BE2C (cell line): ENCODE measurements around the gene WWOX.

ENCODE experiments used
- DNase-seq: peaks from one replicate; pipeline ENCODE4 v3.0.0-alpha.2; 2020
- H3K27me3 ChIP-seq: fragments of 250-450 bp; sonication (Bioruptor Pico); 2 replicates; pipeline ENCODE4 v1.5.1; 2020; ENCODE audit warnings: mild to moderate bottlenecking
- H3K36me3 ChIP-seq: fragments of 250-450 bp; sonication (Bioruptor Pico); 2 replicates; pipeline ENCODE4 v1.5.1; 2020; ENCODE audit warnings: mild to moderate bottlenecking
- H3K4me1 ChIP-seq: fragments of 250-450 bp; sonication (Bioruptor Pico); 2 replicates; pipeline ENCODE4 v1.5.1; 2020
- H3K4me3 ChIP-seq: 2 replicates; pipeline ENCODE4 v1.5.1; 2011; ENCODE audit warnings: low read depth, low read length
- H3K9me3 ChIP-seq: fragments of 250-450 bp; sonication (Bioruptor Pico); 2 replicates; pipeline ENCODE4 v1.5.1; 2020
- TF ChIP-seq, protein P1 (sequence below): IDR thresholded peaks from 2 replicates; pipeline ENCODE4 v1.5.1; 2012; ENCODE audit warnings: mild to moderate bottlenecking, low read depth, low read length

Gene WWOX

DNA sequence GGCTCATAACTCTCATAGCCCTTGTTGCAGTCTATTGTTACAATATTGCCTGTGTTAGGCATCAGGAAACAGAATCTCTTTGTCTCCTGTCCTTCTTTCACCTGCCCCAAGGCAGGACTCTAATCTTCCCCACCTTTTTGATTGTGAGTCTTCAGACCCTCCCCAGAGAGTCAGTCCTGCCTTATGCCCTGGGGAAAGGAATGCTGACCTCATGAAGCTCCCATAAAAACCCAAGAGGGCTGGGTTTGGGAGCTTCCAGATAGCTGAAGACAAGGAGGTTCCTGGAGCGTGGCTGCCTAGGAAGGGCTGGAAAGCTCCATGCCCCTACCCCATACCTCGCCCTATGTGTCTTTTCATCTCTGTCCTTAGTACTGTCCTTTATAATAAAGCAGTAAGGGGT lies 688.8 kb downstream of the WWOX start:
- DNase-seq, result no peak
- H3K4me3 ChIP-seq, result no peak overlapping the region
- no peaks in the 10 kb centered on the region for H3K9me3 ChIP-seq
- no peaks in the 10 kb centered on the region for H3K4me1 ChIP-seq
- H3K36me3 ChIP-seq, result no peaks in the 10 kb centered on the region
- no peaks in the 10 kb centered on the region for H3K27me3 ChIP-seq
- TF ChIP-seq, protein P1, sequence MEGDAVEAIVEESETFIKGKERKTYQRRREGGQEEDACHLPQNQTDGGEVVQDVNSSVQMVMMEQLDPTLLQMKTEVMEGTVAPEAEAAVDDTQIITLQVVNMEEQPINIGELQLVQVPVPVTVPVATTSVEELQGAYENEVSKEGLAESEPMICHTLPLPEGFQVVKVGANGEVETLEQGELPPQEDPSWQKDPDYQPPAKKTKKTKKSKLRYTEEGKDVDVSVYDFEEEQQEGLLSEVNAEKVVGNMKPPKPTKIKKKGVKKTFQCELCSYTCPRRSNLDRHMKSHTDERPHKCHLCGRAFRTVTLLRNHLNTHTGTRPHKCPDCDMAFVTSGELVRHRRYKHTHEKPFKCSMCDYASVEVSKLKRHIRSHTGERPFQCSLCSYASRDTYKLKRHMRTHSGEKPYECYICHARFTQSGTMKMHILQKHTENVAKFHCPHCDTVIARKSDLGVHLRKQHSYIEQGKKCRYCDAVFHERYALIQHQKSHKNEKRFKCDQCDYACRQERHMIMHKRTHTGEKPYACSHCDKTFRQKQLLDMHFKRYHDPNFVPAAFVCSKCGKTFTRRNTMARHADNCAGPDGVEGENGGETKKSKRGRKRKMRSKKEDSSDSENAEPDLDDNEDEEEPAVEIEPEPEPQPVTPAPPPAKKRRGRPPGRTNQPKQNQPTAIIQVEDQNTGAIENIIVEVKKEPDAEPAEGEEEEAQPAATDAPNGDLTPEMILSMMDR, result no peak

- DNase-seq, result no peak
- TF ChIP-seq, protein P1, result no peak
- H3K9me3 ChIP-seq, result no peaks in the 10 kb centered on the region
- no peaks in the 10 kb centered on the region for H3K27me3 ChIP-seq
- H3K4me1 ChIP-seq, result no peaks in the 10 kb centered on the region
- no peaks in the 10 kb centered on the region for H3K36me3 ChIP-seq
- H3K4me3 ChIP-seq, result no peak overlapping the region
Observed at GRCh38 chr16:78788696-78789095, 689.2 kb downstream of the WWOX start.

GRCh38 chr16:78789561-78789960 lies 690.1 kb downstream of the WWOX start:
- no peak overlapping the region for H3K4me3 ChIP-seq
- no peaks in the 10 kb centered on the region for H3K27me3 ChIP-seq
- no peaks in the 10 kb centered on the region for H3K4me1 ChIP-seq
- no peaks in the 10 kb centered on the region for H3K9me3 ChIP-seq
- no peak for DNase-seq
- no peaks in the 10 kb centered on the region for H3K36me3 ChIP-seq
- TF ChIP-seq, protein P1, result no peak

DNA sequence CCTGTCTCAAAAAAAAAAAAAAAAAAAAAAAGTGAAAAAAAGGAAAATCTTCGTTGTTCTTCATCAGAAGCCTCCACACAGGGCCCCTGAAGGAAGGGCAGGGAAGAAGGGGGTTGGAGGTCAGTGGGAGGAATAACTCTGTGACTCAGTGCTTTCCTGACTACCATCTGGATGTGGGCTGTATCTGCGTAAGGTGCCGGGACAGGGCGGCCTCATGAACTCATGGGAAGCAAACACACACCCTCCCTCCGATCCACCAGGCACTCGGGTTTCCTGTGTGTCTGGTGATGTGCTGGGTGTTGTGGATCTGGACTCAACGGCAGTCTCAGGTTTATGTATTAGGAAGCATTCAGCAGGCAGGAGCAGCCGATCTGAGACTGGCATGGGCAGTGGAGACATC lies 691.6 kb downstream of the WWOX start:
- Histone ChIP-seq H3K27me3 (no peaks in the 10 kb centered on the region), H3K4me1 (no peaks in the 10 kb centered on the region), H3K9me3 (no peaks in the 10 kb centered on the region), H3K36me3 (no peaks in the 10 kb centered on the region), H3K4me3 (no peak overlapping the region)
- no peak for DNase-seq
- TF ChIP-seq, protein P1, result no peak

DNA sequence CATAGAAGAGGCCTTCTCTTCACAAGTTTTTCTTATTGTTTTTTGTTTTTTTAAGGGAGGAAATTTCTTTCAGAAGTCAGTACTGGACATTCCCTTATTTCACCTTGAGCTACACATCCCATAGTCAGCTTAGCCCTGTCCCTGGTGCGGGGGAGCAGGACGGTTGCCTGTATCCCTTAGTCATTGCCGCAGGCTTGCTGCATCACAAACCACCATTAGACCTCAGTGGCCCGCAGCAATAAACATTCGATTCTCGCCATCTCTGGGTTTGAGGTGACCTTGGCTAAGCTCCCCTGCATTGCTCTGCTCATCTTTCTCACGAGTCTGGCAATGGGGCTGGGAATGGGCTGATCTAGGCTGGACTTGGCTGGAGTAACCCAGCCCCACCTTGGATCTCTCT lies 692.5 kb downstream of the WWOX start:
- Histone ChIP-seq H3K36me3 (no peaks in the 10 kb centered on the region), H3K4me3 (no peak overlapping the region), H3K9me3 (no peaks in the 10 kb centered on the region), H3K4me1 (no peaks in the 10 kb centered on the region), H3K27me3 (no peaks in the 10 kb centered on the region)
- DNase-seq, result no peak
- TF ChIP-seq, protein P1, result no peak

- Histone ChIP-seq H3K36me3 (no peaks in the 10 kb centered on the region), H3K9me3 (no peaks in the 10 kb centered on the region), H3K4me3 (no peak overlapping the region), H3K27me3 (no peaks in the 10 kb centered on the region), H3K4me1 (no peaks in the 10 kb centered on the region)
- no peak for DNase-seq
- TF ChIP-seq, protein P1, result no peak
Observed at GRCh38 chr16:78792952-78793351, 693.5 kb downstream of the WWOX start.
